Endothelial cell of umbilical vein (primary cell): ENCODE measurements around the gene ATP8A2. TPM values are rescaled to one million over a fixed set of nuclear protein-coding genes. Genes with fewer than 3 reads are reported as not detected.

ENCODE experiments used
- BruUV-seq: library from RNA; stranded (reverse); fragments of 400-500 nt; replicated peaks from 2 replicates; lab custom pipeline; 2021; lab: Mats Ljungman, UMichigan
- CTCF ChIA-PET: fragments of 300-600, 350-600 bp; sonication (Branson Sonifier 250); formaldehyde crosslinking; loops from one replicate; lab custom pipeline; 2021; ENCODE audit warnings: antibody characterized with exemption, inconsistent platforms; lab: Charles Lee
- POLR2A ChIA-PET: fragments of 300-600, 350-600 bp; sonication (Branson Sonifier 250); formaldehyde crosslinking; loops from one replicate; lab custom pipeline; 2021; ENCODE audit warnings: antibody characterized with exemption, inconsistent platforms; lab: Charles Lee
- DNase-seq: peaks from one replicate; pipeline ENCODE4 v3.0.0-alpha.2; 2011; ENCODE audit warnings: low read depth, low spot score
- FAIRE-seq: peaks from 2 replicates; lab custom pipeline; 2011; peaks lifted over from hg19 to GRCh38; lab: Jason Lieb, UNC
- H2AFZ ChIP-seq: 2 replicates; pipeline ENCODE4 v1.6.0; 2012; ENCODE audit warnings: low read depth, low read length, control low read depth, inconsistent platforms
- H3K27ac ChIP-seq: 2 replicates; pipeline ENCODE4 v1.5.1; 2011; ENCODE audit warnings: low read depth, mild to moderate bottlenecking, control low read depth, low read length, moderate library complexity; ENCODE audit not compliant: insufficient read depth
- H3K27me3 ChIP-seq, 2 experiments: 2 replicates each; pipeline versions ENCODE4 v1.6.0 to v1.6.1; 2011; ENCODE audit warnings: low read length in 2 of 2, mixed read lengths in 1 of 2; ENCODE audit not compliant: control insufficient read depth in 2 of 2, insufficient read depth in 2 of 2
- H3K36me3 ChIP-seq, 2 experiments: 2 replicates in 1 of 2; 3 replicates in 1 of 2; pipeline ENCODE4 v1.5.1; 2011; ENCODE audit warnings: low read length in 2 of 2, mild to moderate bottlenecking in 1 of 2, moderate library complexity in 1 of 2; ENCODE audit not compliant: control insufficient read depth in 2 of 2, insufficient read depth in 2 of 2; ENCODE audit errors: extremely low read depth in 1 of 2
- H3K4me1 ChIP-seq: 3 replicates; pipeline ENCODE4 v1.5.1; 2011; ENCODE audit warnings: mild to moderate bottlenecking, low read length; ENCODE audit not compliant: control insufficient read depth, insufficient read depth; ENCODE audit errors: extremely low read depth
- H3K4me2 ChIP-seq: 2 replicates; pipeline ENCODE4 v1.6.1; 2011; ENCODE audit warnings: low read length, control low read depth, mixed read lengths; ENCODE audit not compliant: insufficient read depth
- H3K4me3 ChIP-seq, 3 experiments: fragments of 200-600 bp in 1 of 3; sonication (generic), shearing (Covaris generic) in 1 of 3; replicated peaks in 1 of 3; 2 replicates each; pipeline ENCODE4 v1.5.1; 2011 to 2016; ENCODE audit warnings: control low read depth in 3 of 3, low read length in 3 of 3, mild to moderate bottlenecking in 2 of 3, inconsistent platforms in 1 of 3, low read depth in 1 of 3, moderate library complexity in 1 of 3; ENCODE audit not compliant: insufficient read depth in 1 of 3
- H3K79me2 ChIP-seq: 2 replicates; pipeline ENCODE4 v1.6.0; 2012; ENCODE audit warnings: low read length, inconsistent platforms; ENCODE audit not compliant: control insufficient read depth, insufficient read depth
- H3K9ac ChIP-seq: replicated peaks from 2 replicates; pipeline ENCODE3; 2011; ENCODE audit warnings: low read length, control low read depth; ENCODE audit not compliant: insufficient read depth; ENCODE audit errors: extremely low read depth
- H3K9me1 ChIP-seq: replicated peaks from 3 replicates; pipeline ENCODE4 v1.6.0; 2011; ENCODE audit warnings: mild to moderate bottlenecking, low read length; ENCODE audit not compliant: control insufficient read depth, insufficient read depth; ENCODE audit errors: extremely low read depth
- H3K9me3 ChIP-seq: replicated peaks from 2 replicates; pipeline ENCODE4 v1.5.1; 2012; ENCODE audit warnings: low read length, inconsistent platforms; ENCODE audit not compliant: control insufficient read depth, insufficient read depth
- H4K20me1 ChIP-seq: replicated peaks from 2 replicates; pipeline ENCODE3; 2011; ENCODE audit warnings: mild to moderate bottlenecking, low read length; ENCODE audit not compliant: control insufficient read depth, insufficient read depth; ENCODE audit errors: extremely low read depth
- EZH2 ChIP-seq: IDR thresholded peaks from 2 replicates; pipeline ENCODE4 v1.6.1; 2012; ENCODE audit warnings: borderline replicate concordance, low read depth, mild to moderate bottlenecking, moderate library complexity, low read length, inconsistent platforms; ENCODE audit not compliant: severe bottlenecking
- FOS ChIP-seq: IDR thresholded peaks from 2 replicates; pipeline ENCODE4 v1.6.1; 2011; ENCODE audit warnings: mild to moderate bottlenecking, low read length, moderate library complexity, borderline replicate concordance; ENCODE audit not compliant: insufficient read depth
- GATA2 ChIP-seq: IDR thresholded peaks from 2 replicates; pipeline ENCODE4 v1.7.0; 2011; ENCODE audit warnings: low read depth, mild to moderate bottlenecking, moderate library complexity, mixed read lengths, low read length; ENCODE audit not compliant: insufficient read length, insufficient read depth
- JUN ChIP-seq: IDR thresholded peaks from 2 replicates; pipeline ENCODE4 v1.6.1; 2011; ENCODE audit warnings: borderline replicate concordance, low read depth; ENCODE audit not compliant: insufficient read length, insufficient read depth
- MYC ChIP-seq: IDR thresholded peaks from one replicate; pipeline ENCODE4 v1.6.1; 2011; ENCODE audit warnings: mild to moderate bottlenecking, low read depth, low read length
- POLR2A ChIP-seq: IDR thresholded peaks from 2 replicates; pipeline ENCODE4 v1.6.1; 2012; ENCODE audit warnings: low read depth, mild to moderate bottlenecking, control low read depth, low read length
- POLR2AphosphoS5 ChIP-seq: IDR thresholded peaks from 2 replicates; pipeline ENCODE4 v1.6.1; 2012; ENCODE audit warnings: low read depth, mild to moderate bottlenecking, control low read depth, low read length, moderate library complexity; ENCODE audit not compliant: insufficient read depth
- dilution Hi-C: fragments of 300-500 bp; cut with MboI; formaldehyde crosslinking; loops from one replicate; pipeline ENCODE4 v1.15.0; 2019; ENCODE audit warnings: low sequenced_read_pairs; ENCODE audit not compliant: extremely low pct_ligation_motif_present
- intact Hi-C: fragments of 100-400 bp; cut with micrococcal nuclease; formaldehyde crosslinking; loops from one replicate; pipeline ENCODE4 v1.10.0; 2022
- polyA plus RNA-seq, 4 experiments: library from polyadenylated mRNA; depleted of rRNA in 3 of 4; stranded (reverse) in 3 of 4; unstranded in 1 of 4; fragments of >200 nt; gene quantifications; 2 replicates each; pipeline versions ENCODE4 v1.2.1 to v1.2.3, GENCODE V29; 2011 to 2012; ENCODE audit warnings: missing spikeins in 1 of 4
- total RNA-seq: library from RNA; stranded (reverse); gene quantifications from 2 replicates; pipeline ENCODE4 v1.2.3, GENCODE V29; 2021
- TF ChIP-seq, protein P1 (sequence below), 2 donors: IDR thresholded peaks; 1 replicate in 1 of 2; 2 replicates in 1 of 2; pipeline ENCODE4 v1.5.1; 2011; ENCODE audit warnings: low read length in 2 of 2, mild to moderate bottlenecking in 2 of 2, moderate library complexity in 2 of 2, control low read depth in 1 of 2, inconsistent platforms in 1 of 2, low read depth in 1 of 2; ENCODE audit not compliant: insufficient read depth in 1 of 2; ENCODE audit errors: extremely low read depth in 1 of 2
- TF ChIP-seq, protein P2 (sequence below): IDR thresholded peaks from 2 replicates; pipeline ENCODE4 v1.6.1; 2011; ENCODE audit not compliant: insufficient read depth, insufficient read length

ATP8A2 gene
- total and polyA plus RNA-seq, 2 donors (not counting 3 experiments of a cell fraction or from before 2014, with no cell fraction given): 0.11 to 0.49 TPM

DNA sequence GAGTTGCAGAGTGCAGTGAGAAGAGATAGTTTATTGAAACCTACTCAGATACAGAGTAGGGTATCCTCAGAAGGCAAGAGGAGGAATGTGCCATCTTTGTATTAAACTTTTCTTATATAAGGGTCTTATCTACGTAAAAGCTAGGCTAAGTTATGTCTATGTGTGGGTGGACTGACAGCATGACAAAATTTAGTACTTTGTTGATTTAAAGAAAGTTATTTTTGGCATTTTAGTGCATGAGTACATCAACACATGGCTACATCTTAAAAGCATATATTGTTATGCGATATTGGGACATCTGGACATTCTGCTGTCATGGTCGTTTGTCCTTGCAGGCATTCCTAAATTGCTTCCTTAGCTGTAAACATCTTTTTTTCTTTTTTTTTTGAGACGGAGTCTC lies 19.0 kb upstream of the ATP8A2 start:
- ChIA-PET POLR2A (no interaction called here), CTCF (interaction anchor here (0.9 kb wide), 1 partner anchor 23 kb away, joined by 3 read pairs; no protein-coding TSS in a partner anchor)
- Histone ChIP-seq H4K20me1 (no peaks in the 10 kb centered on the region), H3K9me1 (no peaks in the 10 kb centered on the region), H3K4me3 (no peak overlapping the region), H2AFZ (no peak overlapping the region), H3K27ac (no peak overlapping the region), H3K4me1 (no peaks in the 10 kb centered on the region), H3K4me2 (no peak overlapping the region), H3K27me3 (peaks cover 5 to 10% of the 10 kb centered on the region in 2 experiments), H3K36me3 (no peaks in the 10 kb centered on the region), H3K79me2 (no peaks in the 10 kb centered on the region), H3K9ac (no peak overlapping the region), H3K9me3 (no peaks in the 10 kb centered on the region)
- DNase-seq (no peak), FAIRE-seq (no peak)
- intact Hi-C loops: no loop called here
- TF ChIP-seq, protein P1, sequence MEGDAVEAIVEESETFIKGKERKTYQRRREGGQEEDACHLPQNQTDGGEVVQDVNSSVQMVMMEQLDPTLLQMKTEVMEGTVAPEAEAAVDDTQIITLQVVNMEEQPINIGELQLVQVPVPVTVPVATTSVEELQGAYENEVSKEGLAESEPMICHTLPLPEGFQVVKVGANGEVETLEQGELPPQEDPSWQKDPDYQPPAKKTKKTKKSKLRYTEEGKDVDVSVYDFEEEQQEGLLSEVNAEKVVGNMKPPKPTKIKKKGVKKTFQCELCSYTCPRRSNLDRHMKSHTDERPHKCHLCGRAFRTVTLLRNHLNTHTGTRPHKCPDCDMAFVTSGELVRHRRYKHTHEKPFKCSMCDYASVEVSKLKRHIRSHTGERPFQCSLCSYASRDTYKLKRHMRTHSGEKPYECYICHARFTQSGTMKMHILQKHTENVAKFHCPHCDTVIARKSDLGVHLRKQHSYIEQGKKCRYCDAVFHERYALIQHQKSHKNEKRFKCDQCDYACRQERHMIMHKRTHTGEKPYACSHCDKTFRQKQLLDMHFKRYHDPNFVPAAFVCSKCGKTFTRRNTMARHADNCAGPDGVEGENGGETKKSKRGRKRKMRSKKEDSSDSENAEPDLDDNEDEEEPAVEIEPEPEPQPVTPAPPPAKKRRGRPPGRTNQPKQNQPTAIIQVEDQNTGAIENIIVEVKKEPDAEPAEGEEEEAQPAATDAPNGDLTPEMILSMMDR (IDR thresholded peaks at IDR 0.05; ENCODE audit: extremely low read depth in 1 of 2, insufficient read depth in 1 of 2, low read depth in 1 of 2, low read length in 2 of 2): no peak
- TF ChIP-seq POLR2A (no peak), GATA2 (no peak), EZH2 (no peak)
- TF ChIP-seq, protein P2, sequence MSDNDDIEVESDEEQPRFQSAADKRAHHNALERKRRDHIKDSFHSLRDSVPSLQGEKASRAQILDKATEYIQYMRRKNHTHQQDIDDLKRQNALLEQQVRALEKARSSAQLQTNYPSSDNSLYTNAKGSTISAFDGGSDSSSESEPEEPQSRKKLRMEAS: no peak
- BruUV-seq: no TSS peak
- dilution Hi-C loops: no loop called here

DNA sequence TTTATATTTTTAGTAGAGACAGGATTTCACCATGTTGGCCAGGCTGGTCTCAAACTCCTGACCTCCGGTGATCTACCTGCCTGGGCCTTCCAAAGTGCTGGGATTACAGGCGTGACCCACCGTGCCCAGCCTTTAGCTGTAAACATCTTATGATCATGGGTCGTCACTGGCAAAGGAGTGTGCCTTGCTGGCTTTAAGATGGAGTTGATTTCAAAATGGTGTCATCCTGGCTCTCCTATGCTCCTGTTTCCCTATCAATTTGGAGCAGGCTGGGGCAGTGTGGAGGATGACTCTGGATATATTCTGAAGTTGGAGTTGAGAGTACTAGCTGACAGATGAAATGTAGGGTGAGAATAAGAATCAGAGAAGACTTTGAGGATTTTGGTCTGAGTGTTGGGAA lies 18.4 kb upstream of the ATP8A2 start:
- Histone ChIP-seq H3K36me3 (no peaks in the 10 kb centered on the region), H2AFZ (no peak overlapping the region), H3K9me3 (no peaks in the 10 kb centered on the region), H3K27ac (no peak overlapping the region), H3K4me3 (no peak overlapping the region), H3K27me3 (peaks cover 5 to 10% of the 10 kb centered on the region in 2 experiments), H3K9me1 (no peaks in the 10 kb centered on the region), H3K4me2 (no peak overlapping the region), H3K4me1 (no peaks in the 10 kb centered on the region), H3K79me2 (no peaks in the 10 kb centered on the region), H3K9ac (no peak overlapping the region), H4K20me1 (no peaks in the 10 kb centered on the region)
- ChIA-PET POLR2A (no interaction called here), CTCF (interaction anchor here (1.3 kb wide), 1 partner anchor 23 kb away, joined by 4 read pairs; no protein-coding TSS in a partner anchor)
- dilution Hi-C loops: no loop called here
- TF ChIP-seq MYC (no peak), JUN (no peak), FOS (no peak), POLR2AphosphoS5 (no peak), EZH2 (no peak), GATA2 (no peak), POLR2A (no peak)
- TF ChIP-seq, protein P2: no peak
- TF ChIP-seq, protein P1 (IDR thresholded peaks at IDR 0.05; ENCODE audit: extremely low read depth in 1 of 2, insufficient read depth in 1 of 2, low read depth in 1 of 2, low read length in 2 of 2): no peak
- no TSS peak for BruUV-seq
- intact Hi-C loops: no loop called here
- DNase-seq (no peak), FAIRE-seq (no peak)
